Stimulated activated naive CD8-positive, alpha-beta T cell treated with anti-CD3 and anti-CD28 coated beads, Interleukin-15, Interleukin-2, amounts not matched to agents 100 ng/mL and 50 ng/mL, for 24 hours (primary cell): ENCODE results near the gene EPC1.
A peak's percentile ranks its signal among the peaks of the same experiment; 100 is the strongest.

Experiments used
- H3K27ac Mint-ChIP-seq: one replicate; pipeline ENCODE4 v1.8.0; 2021; ENCODE audit warnings: mild to moderate bottlenecking, mixed read lengths
- H3K27me3 Mint-ChIP-seq: one replicate; pipeline ENCODE4 v1.8.0; 2021; ENCODE audit warnings: mixed read lengths
- H3K36me3 Mint-ChIP-seq: one replicate; pipeline ENCODE4 v1.8.0; 2021; ENCODE audit warnings: low read depth, mixed read lengths
- H3K4me1 Mint-ChIP-seq: one replicate; pipeline ENCODE4 v1.8.0; 2021; ENCODE audit warnings: low read depth, mixed read lengths
- H3K4me3 Mint-ChIP-seq: one replicate; pipeline ENCODE4 v1.8.0; 2021; ENCODE audit warnings: mild to moderate bottlenecking, mixed read lengths
- H3K9me3 Mint-ChIP-seq: one replicate; pipeline ENCODE4 v1.8.0; 2021; ENCODE audit warnings: mixed read lengths

The EPC1 gene

GRCh38 chr10:32330214-32330613, 16.7 kb downstream of the EPC1 start:
- H3K27ac Mint-ChIP-seq, result peak overlapping the region; percentile 6
- peaks cover 98% of the 10 kb centered on the region for H3K4me1 Mint-ChIP-seq
- H3K27me3 Mint-ChIP-seq, result no peaks in the 10 kb centered on the region
- no peaks in the 10 kb centered on the region for H3K9me3 Mint-ChIP-seq
- H3K36me3 Mint-ChIP-seq, result peaks cover 8% of the 10 kb centered on the region
- H3K4me3 Mint-ChIP-seq, result peak overlapping the region; percentile 21

- no peaks in the 10 kb centered on the region for H3K9me3 Mint-ChIP-seq
- no peak overlapping the region for H3K4me3 Mint-ChIP-seq
- peak overlapping the region; percentile 6 for H3K27ac Mint-ChIP-seq
- peaks cover 90% of the 10 kb centered on the region for H3K4me1 Mint-ChIP-seq
- no peaks in the 10 kb centered on the region for H3K27me3 Mint-ChIP-seq
- H3K36me3 Mint-ChIP-seq, result peaks cover 6% of the 10 kb centered on the region
Measured at GRCh38 chr10:32329061-32329460, 17.9 kb downstream of the EPC1 start.

GRCh38 chr10:32328499-32328898, 18.5 kb downstream of the EPC1 start:
- H3K4me3 Mint-ChIP-seq, result peak overlapping the region; percentile 20
- H3K4me1 Mint-ChIP-seq, result peaks cover 86% of the 10 kb centered on the region
- H3K27me3 Mint-ChIP-seq, result no peaks in the 10 kb centered on the region
- H3K36me3 Mint-ChIP-seq, result peaks cover 6% of the 10 kb centered on the region
- no peaks in the 10 kb centered on the region for H3K9me3 Mint-ChIP-seq
- peak overlapping the region; percentile 6 for H3K27ac Mint-ChIP-seq

- H3K4me3 Mint-ChIP-seq, result peak overlapping the region; percentile 26
Measured at GRCh38 chr10:32327364-32327691, 19.6 kb downstream of the EPC1 start.

GRCh38 chr10:32326680-32327363, 20.1 kb downstream of the EPC1 start:
- peak overlapping the region; percentile 26 for H3K4me3 Mint-ChIP-seq
- no peaks in the 10 kb centered on the region for H3K9me3 Mint-ChIP-seq
- no peaks in the 10 kb centered on the region for H3K27me3 Mint-ChIP-seq
- peaks cover 82% of the 10 kb centered on the region for H3K4me1 Mint-ChIP-seq
- peak overlapping the region; percentile 83 for H3K27ac Mint-ChIP-seq
- H3K36me3 Mint-ChIP-seq, result peaks cover 5% of the 10 kb centered on the region

More at GRCh38 chr10:32327364-32327691, 19.6 kb downstream of the EPC1 start:
- no peaks in the 10 kb centered on the region for H3K27me3 Mint-ChIP-seq
- no peaks in the 10 kb centered on the region for H3K9me3 Mint-ChIP-seq
- peaks cover 5% of the 10 kb centered on the region for H3K36me3 Mint-ChIP-seq
- peak overlapping the region; percentile 83 for H3K27ac Mint-ChIP-seq
- H3K4me1 Mint-ChIP-seq, result peaks cover 86% of the 10 kb centered on the region

- Mint-ChIP-seq H3K27ac (peak overlapping the region; percentile 83), H3K9me3 (peaks cover 5% of the 10 kb centered on the region), H3K4me3 (peak overlapping the region; percentile 34), H3K27me3 (no peaks in the 10 kb centered on the region), H3K4me1 (peaks cover 84% of the 10 kb centered on the region), H3K36me3 (peaks cover 13% of the 10 kb centered on the region)
Measured at GRCh38 chr10:32326119-32326518, 20.8 kb downstream of the EPC1 start.

- H3K4me3 Mint-ChIP-seq, result no peak overlapping the region
- no peaks in the 10 kb centered on the region for H3K27me3 Mint-ChIP-seq
- peaks cover 9% of the 10 kb centered on the region for H3K9me3 Mint-ChIP-seq
- peaks cover 84% of the 10 kb centered on the region for H3K4me1 Mint-ChIP-seq
- H3K36me3 Mint-ChIP-seq, result peaks cover 18% of the 10 kb centered on the region
- no peak overlapping the region for H3K27ac Mint-ChIP-seq
Measured at GRCh38 chr10:32323051-32323450, 23.9 kb downstream of the EPC1 start.

GRCh38 chr10:32321016-32321631, 25.8 kb downstream of the EPC1 start:
- Mint-ChIP-seq H3K4me3 (no peak overlapping the region), H3K9me3 (peaks cover 9% of the 10 kb centered on the region), H3K4me1 (peaks cover 83% of the 10 kb centered on the region), H3K27me3 (no peaks in the 10 kb centered on the region), H3K36me3 (peaks cover 26% of the 10 kb centered on the region), H3K27ac (peak overlapping the region; percentile 78)

- H3K27ac Mint-ChIP-seq, result peak overlapping the region; percentile 71
- peaks cover 26% of the 10 kb centered on the region for H3K36me3 Mint-ChIP-seq
- peak overlapping the region; percentile 42 for H3K4me3 Mint-ChIP-seq
- H3K27me3 Mint-ChIP-seq, result no peaks in the 10 kb centered on the region
- H3K9me3 Mint-ChIP-seq, result peaks cover 9% of the 10 kb centered on the region
- H3K4me1 Mint-ChIP-seq, result peaks cover 87% of the 10 kb centered on the region
Measured at GRCh38 chr10:32318476-32318896, 28.5 kb downstream of the EPC1 start.

GRCh38 chr10:32317795-32318357, 29.1 kb downstream of the EPC1 start:
- H3K36me3 Mint-ChIP-seq, result peaks cover 31% of the 10 kb centered on the region
- H3K9me3 Mint-ChIP-seq, result peaks cover 9% of the 10 kb centered on the region
- H3K4me3 Mint-ChIP-seq, result peak overlapping the region; percentile 42
- peak overlapping the region; percentile 71 for H3K27ac Mint-ChIP-seq
- H3K27me3 Mint-ChIP-seq, result no peaks in the 10 kb centered on the region
- peaks cover 87% of the 10 kb centered on the region for H3K4me1 Mint-ChIP-seq

GRCh38 chr10:32315424-32315823, 31.5 kb downstream of the EPC1 start:
- Mint-ChIP-seq H3K4me3 (no peak overlapping the region), H3K27ac (peak overlapping the region; percentile 5), H3K36me3 (peaks cover 22% of the 10 kb centered on the region), H3K27me3 (no peaks in the 10 kb centered on the region), H3K9me3 (no peaks in the 10 kb centered on the region), H3K4me1 (peaks cover 79% of the 10 kb centered on the region)

GRCh38 chr10:32314588-32314987, 32.4 kb downstream of the EPC1 start:
- H3K4me1 Mint-ChIP-seq, result peaks cover 70% of the 10 kb centered on the region
- no peak overlapping the region for H3K27ac Mint-ChIP-seq
- no peaks in the 10 kb centered on the region for H3K9me3 Mint-ChIP-seq
- H3K27me3 Mint-ChIP-seq, result no peaks in the 10 kb centered on the region
- H3K36me3 Mint-ChIP-seq, result peaks cover 22% of the 10 kb centered on the region
- H3K4me3 Mint-ChIP-seq, result no peak overlapping the region

- no peaks in the 10 kb centered on the region for H3K9me3 Mint-ChIP-seq
- H3K4me1 Mint-ChIP-seq, result peaks cover 49% of the 10 kb centered on the region
- no peaks in the 10 kb centered on the region for H3K27me3 Mint-ChIP-seq
- peak overlapping the region; percentile 28 for H3K4me3 Mint-ChIP-seq
- peak overlapping the region; percentile 70 for H3K27ac Mint-ChIP-seq
- H3K36me3 Mint-ChIP-seq, result peaks cover 42% of the 10 kb centered on the region
Measured at GRCh38 chr10:32308027-32308603, 38.8 kb downstream of the EPC1 start.

- Mint-ChIP-seq H3K4me1 (peaks cover 47% of the 10 kb centered on the region), H3K36me3 (peaks cover 43% of the 10 kb centered on the region)
Measured at GRCh38 chr10:32307609-32308008, 39.3 kb downstream of the EPC1 start.

GRCh38 chr10:32299354-32299980, 47.5 kb downstream of the EPC1 start:
- Mint-ChIP-seq H3K4me1 (peaks cover 62% of the 10 kb centered on the region), H3K27me3 (no peaks in the 10 kb centered on the region), H3K36me3 (peaks cover 44% of the 10 kb centered on the region), H3K27ac (peak overlapping the region; percentile 83), H3K9me3 (no peaks in the 10 kb centered on the region), H3K4me3 (no peak overlapping the region)

More at GRCh38 chr10:32307609-32308008, 39.3 kb downstream of the EPC1 start:
- Mint-ChIP-seq H3K27ac (peak overlapping the region; percentile 73), H3K9me3 (no peaks in the 10 kb centered on the region), H3K27me3 (no peaks in the 10 kb centered on the region), H3K4me3 (no peak overlapping the region)
